Renal pelvis (tissue), 12 donors: ENCODE measurements around the gene CTSL. TPM values are rescaled to one million over a fixed set of nuclear protein-coding genes. Genes with fewer than 3 reads are reported as not detected.

Experiments
- DNase-seq: peaks from one replicate; pipeline ENCODE4 v3.0.0-alpha.2; 2013
- long read RNA-seq, 16 experiments: transcript quantifications; one replicate each; lab custom pipeline, GENCODE V29; 2026
- polyA plus RNA-seq, 3 donors: library from polyadenylated mRNA; unstranded; fragments of 120-200 nt; gene quantifications; one replicate each; pipeline ENCODE4 v1.2.1, GENCODE V29; 2013; ENCODE audit not compliant: insufficient read length in 3 of 3

The CTSL gene
- 100 to 1,000 TPM; 148 to 169 (median 164) TPM for polyA plus RNA-seq
- long read RNA-seq, donor 1, transcript CTSL-201 (8 exons, 1,436 nt): major isoform, 25 of 84 reads
- long read RNA-seq, donor 1, transcript CTSL-203 (8 exons, 2,177 nt): minor isoform, 22 of 84 reads
- long read RNA-seq, donor 1, partial matches to known transcripts: 27 of 84 reads
- long read RNA-seq, donor 1, other reads (novel, unspliced or antisense): 10 of 84 reads
- long read RNA-seq, donor 2, transcript CTSL-201 (8 exons, 1,436 nt): major isoform, 30 of 117 reads
- long read RNA-seq, donor 2, transcript CTSL-203 (8 exons, 2,177 nt): minor isoform, 23 of 117 reads
- long read RNA-seq, donor 2, partial matches to known transcripts: 43 of 117 reads
- long read RNA-seq, donor 2, other reads (novel, unspliced or antisense): 21 of 117 reads
- long read RNA-seq, donor 3, transcript CTSL-201 (8 exons, 1,436 nt): major isoform, 20 of 89 reads
- long read RNA-seq, donor 3, transcript CTSL-203 (8 exons, 2,177 nt): major isoform, 20 of 89 reads
- long read RNA-seq, donor 3, partial matches to known transcripts: 40 of 89 reads
- long read RNA-seq, donor 3, other reads (novel, unspliced or antisense): 9 of 89 reads
- long read RNA-seq, donor 4, transcript CTSL-201 (8 exons, 1,436 nt): major isoform, 34 of 90 reads
- long read RNA-seq, donor 4, transcript CTSL-203 (8 exons, 2,177 nt): minor isoform, 23 of 90 reads
- long read RNA-seq, donor 4, partial matches to known transcripts: 24 of 90 reads
- long read RNA-seq, donor 4, other reads (novel, unspliced or antisense): 9 of 90 reads
- long read RNA-seq, donor 5, transcript CTSL-201 (8 exons, 1,436 nt): major isoform, 12 of 91 reads
- long read RNA-seq, donor 5, transcript CTSL-203 (8 exons, 2,177 nt): minor isoform, 7 of 91 reads
- long read RNA-seq, donor 5, partial matches to known transcripts: 72 of 91 reads
- long read RNA-seq, donor 5, other reads (novel, unspliced or antisense): 0 of 91 reads
- long read RNA-seq, donor 6, transcript CTSL-201 (8 exons, 1,436 nt): minor isoform, 15 of 228 reads
- long read RNA-seq, donor 6, transcript CTSL-203 (8 exons, 2,177 nt): major isoform, 19 of 228 reads
- long read RNA-seq, donor 6, partial matches to known transcripts: 185 of 228 reads
- long read RNA-seq, donor 6, other reads (novel, unspliced or antisense): 9 of 228 reads
- long read RNA-seq, donor 7, transcript CTSL-201 (8 exons, 1,436 nt): major isoform, 30 of 109 reads
- long read RNA-seq, donor 7, transcript CTSL-203 (8 exons, 2,177 nt): minor isoform, 14 of 109 reads
- long read RNA-seq, donor 7, partial matches to known transcripts: 54 of 109 reads
- long read RNA-seq, donor 7, other reads (novel, unspliced or antisense): 10 of 109 reads
- long read RNA-seq, donor 8, transcript CTSL-201 (8 exons, 1,436 nt): major isoform, 10 of 37 reads
- long read RNA-seq, donor 8, transcript CTSL-203 (8 exons, 2,177 nt): minor isoform, 7 of 37 reads
- long read RNA-seq, donor 8, partial matches to known transcripts: 20 of 37 reads
- long read RNA-seq, donor 8, other reads (novel, unspliced or antisense): 0 of 37 reads
- long read RNA-seq, donor 9, transcript CTSL-203 (8 exons, 2,177 nt): major isoform, 30 of 261 reads
- long read RNA-seq, donor 9, transcript CTSL-201 (8 exons, 1,436 nt): major isoform, 30 of 261 reads
- long read RNA-seq, donor 9, partial matches to known transcripts: 192 of 261 reads
- long read RNA-seq, donor 9, other reads (novel, unspliced or antisense): 9 of 261 reads
- long read RNA-seq, donor 10, transcript CTSL-201 (8 exons, 1,436 nt): major isoform, 15 of 59 reads
- long read RNA-seq, donor 10, transcript CTSL-203 (8 exons, 2,177 nt): minor isoform, 8 of 59 reads
- long read RNA-seq, donor 10, partial matches to known transcripts: 28 of 59 reads
- long read RNA-seq, donor 10, other reads (novel, unspliced or antisense): 5 of 59 reads
- long read RNA-seq, donor 11, transcript CTSL-201 (8 exons, 1,436 nt): major isoform, 16 of 145 reads
- long read RNA-seq, donor 11, transcript CTSL-203 (8 exons, 2,177 nt): minor isoform, 13 of 145 reads
- long read RNA-seq, donor 11, partial matches to known transcripts: 104 of 145 reads
- long read RNA-seq, donor 11, other reads (novel, unspliced or antisense): 12 of 145 reads
- long read RNA-seq, donor 12, transcript CTSL-201 (8 exons, 1,436 nt): minor isoform, 17 of 72 reads
- long read RNA-seq, donor 12, transcript CTSL-203 (8 exons, 2,177 nt): major isoform, 21 of 72 reads
- long read RNA-seq, donor 12, partial matches to known transcripts: 27 of 72 reads
- long read RNA-seq, donor 12, other reads (novel, unspliced or antisense): 7 of 72 reads
- long read RNA-seq, donor 13, transcript CTSL-203 (8 exons, 2,177 nt): minor isoform, 10 of 54 reads
- long read RNA-seq, donor 13, transcript CTSL-201 (8 exons, 1,436 nt): major isoform, 14 of 54 reads
- long read RNA-seq, donor 13, partial matches to known transcripts: 24 of 54 reads
- long read RNA-seq, donor 13, other reads (novel, unspliced or antisense): 6 of 54 reads
- long read RNA-seq, donor 14: 0 reads
- long read RNA-seq, donor 15, transcript CTSL-201 (8 exons, 1,436 nt): major isoform, 26 of 83 reads
- long read RNA-seq, donor 15, transcript CTSL-203 (8 exons, 2,177 nt): minor isoform, 20 of 83 reads
- long read RNA-seq, donor 15, partial matches to known transcripts: 26 of 83 reads
- long read RNA-seq, donor 15, other reads (novel, unspliced or antisense): 9 of 83 reads
- long read RNA-seq, donor 16, transcript CTSL-201 (8 exons, 1,436 nt): major isoform, 25 of 261 reads
- long read RNA-seq, donor 16, transcript CTSL-203 (8 exons, 2,177 nt): minor isoform, 22 of 261 reads
- long read RNA-seq, donor 16, partial matches to known transcripts: 203 of 261 reads
- long read RNA-seq, donor 16, other reads (novel, unspliced or antisense): 10 of 261 reads

DNA sequence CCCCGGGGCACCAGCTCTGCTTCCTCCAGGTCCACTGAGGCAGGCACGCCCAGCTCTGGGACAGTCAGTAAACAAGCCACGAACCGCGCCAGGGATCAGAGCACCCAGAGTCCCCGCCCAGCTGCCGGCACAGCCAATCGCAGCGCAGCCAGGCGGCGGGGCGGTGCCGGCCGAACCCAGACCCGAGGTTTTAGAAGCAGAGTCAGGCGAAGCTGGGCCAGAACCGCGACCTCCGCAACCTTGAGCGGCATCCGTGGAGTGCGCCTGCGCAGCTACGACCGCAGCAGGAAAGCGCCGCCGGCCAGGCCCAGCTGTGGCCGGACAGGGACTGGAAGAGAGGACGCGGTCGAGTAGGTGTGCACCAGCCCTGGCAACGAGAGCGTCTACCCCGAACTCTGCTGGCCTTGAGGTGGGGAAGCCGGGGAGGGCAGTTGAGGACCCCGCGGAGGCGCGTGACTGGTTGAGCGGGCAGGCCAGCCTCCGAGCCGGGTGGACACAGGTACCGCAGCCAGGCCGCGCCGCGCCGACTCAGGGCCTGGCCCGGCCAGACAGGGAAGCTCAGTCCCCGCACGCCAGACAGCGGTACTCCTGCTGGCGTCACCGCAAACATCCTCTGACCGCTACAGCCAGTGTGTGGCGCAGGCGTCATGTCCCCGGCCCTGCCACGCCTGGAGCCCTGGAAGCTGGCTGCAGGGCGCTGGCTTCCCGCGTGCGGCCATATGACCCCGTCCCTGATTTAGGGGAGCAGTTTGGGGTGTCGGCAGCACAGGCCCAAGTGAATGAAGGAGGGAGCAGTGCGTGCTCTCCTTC lies at the start of gene CTSL:
TSS of gene CTSL (plus strand) at position 220 of the 810 bp plus-strand sequence. CDS start 1,485 bp downstream, outside the sequence.
- peak; percentile 72 for DNase-seq

DNA sequence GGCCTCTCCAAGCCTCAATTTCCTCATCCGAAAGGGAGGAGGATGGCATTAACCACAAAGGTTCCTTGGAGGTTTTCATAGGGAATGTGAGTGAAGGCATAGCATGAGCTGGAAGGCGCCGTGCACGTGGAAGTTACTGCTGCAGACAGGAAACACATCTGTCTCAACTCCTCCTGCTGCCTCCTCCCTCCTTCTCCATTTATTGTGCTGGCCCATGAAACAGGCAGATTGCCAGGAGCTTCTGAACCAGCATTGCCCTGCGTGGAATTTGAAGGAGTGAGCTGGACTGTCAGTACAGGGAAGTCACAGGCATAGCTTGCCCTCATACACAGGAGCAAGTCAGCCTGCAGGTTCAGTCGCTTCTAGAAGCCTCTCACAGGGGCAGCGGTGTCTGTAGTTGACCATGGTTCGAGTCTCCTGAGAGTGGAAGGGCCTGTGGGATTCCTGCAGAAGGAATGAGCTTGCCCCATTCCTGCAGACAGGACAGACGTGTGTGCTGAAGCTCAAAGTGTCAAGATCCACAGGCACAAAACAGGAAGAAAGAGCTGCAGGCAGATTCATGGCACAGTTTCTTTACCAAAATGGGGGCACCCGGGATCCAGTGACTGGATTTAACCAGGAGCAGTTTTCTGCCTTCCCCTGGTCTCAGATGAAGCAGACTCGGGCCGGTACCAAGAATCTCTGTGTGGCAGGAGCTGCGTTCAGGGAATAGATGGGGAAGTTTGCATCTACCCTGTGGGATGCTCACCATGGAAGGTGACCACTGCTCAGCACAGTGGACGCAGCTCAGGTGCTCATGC lies 48.7 kb upstream of the CTSL start:
- DNase-seq: no peak

DNA sequence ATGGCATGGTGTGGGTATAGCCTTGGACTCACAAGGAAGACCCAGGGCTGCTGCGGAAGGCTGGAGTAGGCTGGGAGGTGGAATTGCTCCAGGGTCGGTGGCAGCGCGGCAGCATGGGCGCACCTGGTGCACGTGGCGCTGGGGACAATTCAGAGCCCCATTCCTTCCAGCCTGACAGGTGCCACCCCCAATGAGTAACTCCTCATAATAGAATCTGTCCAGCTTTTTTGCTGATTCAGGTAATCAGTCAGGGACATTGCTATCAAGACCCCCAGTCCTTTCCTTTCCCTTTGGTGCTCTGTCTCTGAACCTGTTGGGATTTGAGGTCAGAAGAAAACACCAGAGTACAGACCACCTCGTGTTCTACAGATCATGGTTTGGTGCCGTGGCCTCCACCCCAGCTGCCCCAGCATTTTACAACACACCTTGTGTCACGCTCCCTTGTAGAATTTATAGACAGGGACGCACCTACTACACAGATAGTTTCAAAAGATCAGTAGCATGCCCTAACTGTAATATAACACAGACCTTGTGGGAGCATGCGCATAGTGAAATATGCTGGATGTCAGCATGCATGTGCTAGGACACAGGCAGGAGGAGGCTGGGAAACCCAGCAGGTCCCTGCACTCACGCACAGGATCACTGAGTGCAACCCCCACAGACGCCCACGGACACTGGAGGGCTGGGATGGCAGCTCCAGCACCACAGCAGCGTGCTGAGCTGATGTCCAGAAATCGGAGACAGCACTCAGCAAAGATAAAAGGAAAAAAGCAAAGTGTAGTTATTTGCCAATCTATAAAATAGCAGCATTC lies 47.9 kb upstream of the CTSL start:
- no peak for DNase-seq

DNA sequence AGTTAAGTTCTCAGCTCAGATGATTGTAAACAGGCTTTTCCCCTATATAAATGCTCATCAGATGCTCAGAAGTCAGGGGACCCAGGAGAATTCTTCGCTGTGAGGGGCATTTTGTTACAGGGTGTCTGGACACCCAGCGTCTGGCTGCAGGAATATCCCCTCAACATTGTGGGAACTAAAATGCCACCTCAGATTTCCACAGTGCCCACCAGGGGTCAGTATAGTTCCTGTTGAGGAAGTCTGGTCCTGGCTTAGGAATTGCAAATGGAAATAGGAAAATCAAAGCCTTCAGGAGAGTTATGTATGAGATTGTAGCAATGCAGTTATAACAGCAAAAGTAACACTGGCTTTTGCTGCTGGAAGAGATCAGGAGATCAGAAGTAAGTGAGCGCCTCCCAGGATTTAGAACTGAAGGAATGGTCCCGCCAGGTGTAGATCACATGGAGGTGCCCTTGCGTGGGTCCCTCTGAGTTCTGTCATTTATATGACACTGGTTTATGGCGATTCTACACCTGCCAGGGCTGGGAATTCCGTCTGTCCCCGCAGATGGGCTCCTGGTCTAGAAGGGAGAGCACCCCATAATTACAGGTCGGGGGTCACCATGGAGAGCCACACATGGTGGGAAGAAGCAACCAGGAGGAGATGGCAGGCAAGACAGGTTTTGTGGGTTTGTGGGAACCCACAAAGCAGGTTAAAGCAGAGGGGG lies 47.1 kb upstream of the CTSL start:
- DNase-seq: peak; percentile 80

DNA sequence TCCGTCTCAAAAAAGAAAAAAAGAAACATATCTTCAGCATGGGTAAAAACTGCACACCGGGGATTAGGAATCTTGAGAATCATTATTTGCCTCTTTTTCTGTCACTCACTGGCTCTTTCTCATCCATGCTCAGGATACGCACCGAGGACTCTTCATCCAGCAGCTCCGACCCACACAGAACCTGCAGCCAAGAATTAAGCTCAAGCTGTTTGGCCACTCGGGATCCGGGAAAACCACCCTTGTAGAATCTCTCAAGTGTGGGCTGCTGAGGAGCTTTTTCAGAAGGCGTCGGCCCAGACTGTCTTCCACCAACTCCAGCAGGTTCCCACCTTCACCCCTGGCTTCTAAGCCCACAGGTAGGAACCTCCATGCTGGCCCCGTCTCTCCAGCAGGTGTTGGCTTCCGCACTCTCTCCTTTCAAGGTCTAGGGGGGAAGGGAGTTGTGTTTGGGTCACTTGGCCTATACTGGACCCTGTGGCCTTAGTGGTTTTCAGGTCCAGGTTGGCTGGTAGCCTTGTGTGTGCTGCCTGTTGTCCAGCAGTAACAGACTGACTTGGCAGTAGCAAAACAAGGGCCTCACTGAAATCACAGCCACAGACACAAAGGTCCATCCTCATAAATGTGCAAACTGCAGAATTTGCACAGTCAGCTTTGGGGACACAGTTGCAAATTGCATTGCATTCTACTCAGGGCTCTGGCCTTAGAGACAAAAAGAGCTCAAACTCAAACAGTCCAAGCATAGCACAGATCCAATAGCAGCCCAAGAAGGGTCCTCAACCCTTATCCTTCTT lies 44.5 kb upstream of the CTSL start:
- no peak for DNase-seq

DNA sequence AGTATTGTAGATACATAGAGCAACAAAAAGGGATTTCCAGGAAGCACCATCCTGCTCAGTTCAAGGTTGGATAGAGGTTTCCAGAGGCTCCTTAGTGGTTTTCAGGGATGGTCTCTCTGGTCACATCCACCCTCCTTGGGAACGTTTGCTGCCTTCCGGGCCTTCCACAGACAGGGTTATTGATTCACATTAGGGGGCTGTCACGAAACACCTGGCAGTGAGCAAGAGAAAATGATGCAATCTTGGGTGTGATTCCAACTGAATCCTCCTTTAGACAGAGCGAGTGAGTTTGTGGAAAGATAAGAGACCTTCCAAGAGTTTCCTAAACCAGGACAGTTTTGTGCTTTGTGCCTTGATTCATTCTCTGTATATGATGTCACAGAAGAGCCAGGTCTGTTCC lies 43.8 kb upstream of the CTSL start:
- DNase-seq: no peak

DNA sequence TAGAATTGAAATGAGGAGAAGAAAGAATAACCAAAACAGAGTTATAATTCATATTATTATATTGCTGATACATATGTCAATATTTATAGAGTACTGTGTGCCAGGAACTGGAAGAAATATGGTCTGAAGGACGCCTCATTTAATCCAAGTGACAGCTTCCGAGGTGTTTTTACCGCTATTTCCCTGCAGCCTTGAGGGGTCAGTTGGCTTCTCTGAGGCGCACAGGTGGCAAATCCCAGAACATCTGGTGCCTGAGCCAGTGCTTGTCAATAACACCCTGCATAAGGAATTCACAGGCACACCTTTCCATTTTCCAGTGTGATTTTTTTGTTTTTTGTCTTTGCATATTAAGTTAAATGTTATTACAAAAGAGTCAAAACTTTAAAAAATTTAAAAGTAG lies 43.3 kb upstream of the CTSL start:
- no peak for DNase-seq

DNA sequence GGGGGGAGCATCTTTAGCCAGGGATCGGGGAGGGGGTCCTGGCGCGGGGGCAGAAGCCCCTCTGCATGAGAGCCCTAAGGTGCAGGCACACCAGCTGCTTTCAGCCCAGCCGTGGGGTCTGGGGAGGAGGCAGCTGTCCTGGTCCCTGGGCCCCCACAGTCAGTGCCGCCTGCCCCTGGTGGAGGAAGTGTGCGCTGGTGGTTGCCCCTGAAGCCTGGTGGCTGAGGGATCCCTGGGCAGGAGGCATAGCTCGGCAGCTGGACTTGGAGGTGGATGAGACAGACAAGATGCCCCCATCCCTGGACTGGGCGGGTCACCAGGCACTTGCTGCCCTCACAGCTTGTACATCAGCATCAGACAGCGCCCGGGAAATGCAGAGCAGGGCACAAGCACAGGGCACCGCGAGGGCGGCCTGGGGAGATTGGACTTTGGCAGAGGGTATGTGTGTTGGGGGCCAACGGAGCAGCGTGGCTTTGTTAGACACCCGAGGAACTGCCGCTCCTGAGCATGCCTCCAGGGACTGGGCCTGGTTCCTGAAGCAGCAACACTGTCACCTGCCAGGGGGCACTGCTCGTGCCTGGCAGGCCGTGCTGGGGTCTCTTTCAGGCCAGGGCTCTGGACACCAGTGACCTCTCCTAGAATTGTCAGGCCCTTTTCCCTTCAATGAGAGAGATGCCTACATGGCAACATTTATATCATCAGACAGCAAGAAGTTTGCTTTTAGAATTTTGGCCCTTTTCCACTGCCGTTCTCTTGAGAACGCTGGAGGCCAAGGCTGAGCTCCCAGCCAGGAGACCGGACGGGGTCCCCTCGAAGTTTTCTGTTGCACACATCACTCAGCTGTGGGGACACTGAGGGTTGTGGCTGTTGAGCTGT lies 41.9 kb upstream of the CTSL start:
- no peak for DNase-seq

DNA sequence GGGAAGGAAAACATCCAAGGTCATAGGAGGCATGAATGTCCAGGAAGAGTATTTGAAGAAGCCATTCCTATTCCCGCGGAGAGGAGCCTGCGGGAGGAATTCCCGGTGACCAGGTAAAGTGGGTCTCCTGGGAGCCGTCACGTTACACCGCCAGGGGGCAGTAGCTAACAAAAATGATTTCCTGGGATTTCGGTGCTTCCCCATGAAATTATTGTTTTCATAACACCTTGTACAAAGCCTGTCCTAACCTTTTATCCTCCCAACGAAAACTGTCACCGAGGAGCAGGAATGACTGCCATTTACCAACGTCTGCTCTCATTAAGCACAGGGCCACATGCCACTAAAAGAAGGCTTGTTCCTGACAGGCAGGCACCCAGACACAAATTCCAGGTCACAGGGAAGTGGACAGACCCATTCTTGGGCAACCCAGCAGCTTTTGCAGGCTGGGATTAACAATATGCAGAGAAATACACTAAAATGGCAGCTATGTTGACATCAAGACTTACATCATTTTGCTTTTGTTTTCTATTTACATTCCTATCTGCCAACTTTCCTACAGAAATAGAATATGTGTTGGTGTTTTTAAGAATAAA lies 41.2 kb upstream of the CTSL start:
- DNase-seq: peak; percentile 26

DNA sequence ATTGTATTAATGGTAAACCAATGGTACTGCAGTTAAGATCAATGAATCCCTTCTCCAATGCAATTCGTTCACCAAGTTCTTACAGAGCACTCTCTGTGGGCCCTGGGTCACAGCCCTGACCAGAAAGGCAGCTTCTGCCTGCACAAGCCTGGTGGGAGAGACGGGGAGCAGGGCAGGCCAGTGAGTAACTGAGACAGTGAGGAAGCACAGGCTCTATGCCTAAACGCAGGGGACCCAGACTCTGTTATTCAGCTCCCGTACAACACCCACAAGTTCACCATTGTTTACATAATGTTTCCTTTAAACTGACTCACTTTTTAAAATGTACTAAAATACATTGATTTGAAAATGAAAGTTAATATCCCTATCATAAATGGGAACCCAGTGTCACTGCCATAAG lies 40.5 kb upstream of the CTSL start:
- DNase-seq: no peak

DNA sequence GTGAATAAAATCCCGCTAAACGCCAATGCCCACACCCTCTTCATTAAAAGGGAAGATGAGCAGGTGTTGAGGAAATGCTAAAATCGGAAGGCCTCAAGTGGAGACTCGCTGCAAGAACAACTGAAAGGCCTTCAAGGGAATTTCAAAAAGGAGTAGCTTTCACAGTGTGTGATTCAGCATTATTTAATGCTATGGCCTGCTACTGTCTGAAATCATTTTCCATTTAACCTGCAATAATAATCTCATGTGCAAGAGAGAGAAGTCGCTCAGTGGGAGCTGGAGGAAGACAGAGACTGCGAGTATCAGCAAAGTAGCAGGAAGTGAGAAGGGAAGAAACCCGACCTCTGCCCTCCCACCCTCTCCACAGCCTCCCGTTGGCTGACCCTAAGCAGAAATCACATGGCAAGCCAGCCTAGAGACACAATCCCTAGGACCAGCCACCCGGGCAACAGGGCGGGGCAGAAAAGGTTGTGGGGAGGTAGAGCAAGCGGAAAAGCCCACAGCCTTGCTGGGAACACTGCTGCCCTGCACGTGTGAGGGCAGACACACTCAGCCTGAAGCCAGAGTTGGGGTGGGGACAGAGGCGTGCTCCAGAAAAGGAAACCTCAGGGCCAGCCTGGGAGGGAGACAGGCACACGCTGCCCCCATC lies 39.9 kb upstream of the CTSL start:
- no peak for DNase-seq

DNA sequence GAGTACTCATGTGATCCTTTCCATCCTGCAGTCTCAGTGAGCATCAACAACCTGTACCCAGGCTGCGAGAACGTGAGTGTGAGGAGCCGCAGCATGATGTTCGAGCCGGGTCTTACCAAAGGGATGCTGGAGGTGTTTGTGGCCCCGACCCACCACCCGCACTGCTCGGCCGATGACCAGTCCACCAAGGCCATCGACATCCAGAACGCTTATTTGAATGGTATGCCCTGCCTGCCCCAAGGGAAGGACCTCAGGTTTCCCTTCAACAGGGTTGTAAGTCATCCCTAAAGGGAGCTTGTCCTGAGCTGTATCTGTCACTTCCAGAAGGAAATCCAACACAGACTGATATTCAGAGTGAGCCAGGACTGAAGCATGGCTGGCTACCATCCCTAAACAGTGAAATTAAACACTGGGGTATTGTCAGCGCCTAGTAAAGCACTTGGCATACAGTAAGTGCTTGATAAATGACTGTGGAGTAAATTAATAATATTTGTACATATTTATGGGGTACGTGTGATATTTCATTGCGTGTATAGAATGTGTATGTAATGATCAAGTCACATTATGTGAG lies 39.3 kb upstream of the CTSL start:
- no peak for DNase-seq
